A549 (cell line): ENCODE measurements around the gene GRIK5.

Source experiments
- CEBPB ChIP-seq, 2 experiments: fragments of >200 bp in 1 of 2; sonication (Bioruptor Twin) in 1 of 2; formaldehyde crosslinking in 1 of 2; IDR thresholded peaks; 2 replicates each; pipeline ENCODE4 v1.6.1; 2012 to 2016
- CHD2 ChIP-seq: fragments of 150-350 bp; IDR thresholded peaks from 2 replicates; pipeline ENCODE4 v1.6.1; 2014; ENCODE audit warnings: low read length; ENCODE audit not compliant: partially characterized antibody
- MYC ChIP-seq: IDR thresholded peaks from 2 replicates; pipeline ENCODE4 v1.6.1; 2012; ENCODE audit warnings: mild to moderate bottlenecking, inconsistent platforms, low read length, improper control_type of control experiment, borderline replicate concordance
- RFX5 ChIP-seq: fragments of 450-650 bp; IDR thresholded peaks from 2 replicates; pipeline ENCODE4 v1.7.1; 2014; ENCODE audit warnings: antibody characterized with exemption, mild to moderate bottlenecking, moderate library complexity
- TP53 ChIP-seq: fragments of 250-450 bp; sonication (Bioruptor Pico); IDR thresholded peaks from 2 replicates; pipeline ENCODE4 v1.5.0; 2021; ENCODE audit warnings: mild to moderate bottlenecking, moderate library complexity
- ZFP36 ChIP-seq: fragments of 450-650 bp; IDR thresholded peaks from 2 replicates; pipeline ENCODE4 v1.6.1; 2014; ENCODE audit warnings: borderline replicate concordance; ENCODE audit not compliant: partially characterized antibody
- TF ChIP-seq, protein P1 (sequence below): fragments of >200 bp; sonication (Bioruptor Twin); formaldehyde crosslinking; IDR thresholded peaks from 3 replicates; pipeline ENCODE4 v1.5.1; 2016
- TF ChIP-seq, protein P2 (sequence below): fragments of 150-350 bp; IDR thresholded peaks from 2 replicates; pipeline ENCODE4 v1.6.1; 2014; ENCODE audit warnings: low read depth, mild to moderate bottlenecking, low read length

DNA sequence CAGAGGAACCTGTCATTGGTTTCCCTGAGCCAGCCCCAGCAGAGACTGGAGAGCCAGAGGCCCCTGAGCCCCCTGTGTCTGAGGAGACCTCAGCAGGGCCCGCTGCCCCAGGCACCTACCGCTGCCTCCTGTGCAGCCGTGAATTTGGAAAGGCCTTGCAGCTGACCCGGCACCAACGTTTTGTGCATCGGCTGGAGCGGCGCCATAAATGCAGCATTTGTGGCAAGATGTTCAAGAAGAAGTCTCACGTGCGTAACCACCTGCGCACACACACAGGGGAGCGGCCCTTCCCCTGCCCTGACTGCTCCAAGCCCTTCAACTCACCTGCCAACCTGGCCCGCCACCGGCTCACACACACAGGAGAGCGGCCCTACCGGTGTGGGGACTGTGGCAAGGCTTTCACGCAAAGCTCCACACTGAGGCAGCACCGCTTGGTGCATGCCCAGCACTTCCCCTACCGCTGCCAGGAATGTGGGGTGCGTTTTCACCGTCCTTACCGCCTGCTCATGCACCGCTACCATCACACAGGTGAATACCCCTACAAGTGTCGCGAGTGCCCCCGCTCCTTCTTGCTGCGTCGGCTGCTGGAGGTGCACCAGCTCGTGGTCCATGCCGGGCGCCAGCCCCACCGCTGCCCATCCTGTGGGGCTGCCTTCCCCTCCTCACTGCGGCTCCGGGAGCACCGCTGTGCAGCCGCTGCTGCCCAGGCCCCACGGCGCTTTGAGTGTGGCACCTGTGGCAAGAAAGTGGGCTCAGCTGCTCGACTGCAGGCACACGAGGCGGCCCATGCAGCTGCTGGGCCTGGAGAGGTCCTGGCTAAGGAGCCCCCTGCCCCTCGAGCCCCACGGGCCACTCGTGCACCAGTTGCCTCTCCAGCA, 10.1 kb upstream of the GRIK5 start:
- TF ChIP-seq RFX5: no peak
- TF ChIP-seq ZFP36: no peak
- TF ChIP-seq, protein P1, sequence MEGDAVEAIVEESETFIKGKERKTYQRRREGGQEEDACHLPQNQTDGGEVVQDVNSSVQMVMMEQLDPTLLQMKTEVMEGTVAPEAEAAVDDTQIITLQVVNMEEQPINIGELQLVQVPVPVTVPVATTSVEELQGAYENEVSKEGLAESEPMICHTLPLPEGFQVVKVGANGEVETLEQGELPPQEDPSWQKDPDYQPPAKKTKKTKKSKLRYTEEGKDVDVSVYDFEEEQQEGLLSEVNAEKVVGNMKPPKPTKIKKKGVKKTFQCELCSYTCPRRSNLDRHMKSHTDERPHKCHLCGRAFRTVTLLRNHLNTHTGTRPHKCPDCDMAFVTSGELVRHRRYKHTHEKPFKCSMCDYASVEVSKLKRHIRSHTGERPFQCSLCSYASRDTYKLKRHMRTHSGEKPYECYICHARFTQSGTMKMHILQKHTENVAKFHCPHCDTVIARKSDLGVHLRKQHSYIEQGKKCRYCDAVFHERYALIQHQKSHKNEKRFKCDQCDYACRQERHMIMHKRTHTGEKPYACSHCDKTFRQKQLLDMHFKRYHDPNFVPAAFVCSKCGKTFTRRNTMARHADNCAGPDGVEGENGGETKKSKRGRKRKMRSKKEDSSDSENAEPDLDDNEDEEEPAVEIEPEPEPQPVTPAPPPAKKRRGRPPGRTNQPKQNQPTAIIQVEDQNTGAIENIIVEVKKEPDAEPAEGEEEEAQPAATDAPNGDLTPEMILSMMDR: no peak
- TF ChIP-seq MYC: no peak
- TF ChIP-seq CHD2: no peak
- no peak for TF ChIP-seq TP53
- TF ChIP-seq CEBPB (IDR thresholded peaks at IDR 0.05): no peak
- TF ChIP-seq, protein P2, sequence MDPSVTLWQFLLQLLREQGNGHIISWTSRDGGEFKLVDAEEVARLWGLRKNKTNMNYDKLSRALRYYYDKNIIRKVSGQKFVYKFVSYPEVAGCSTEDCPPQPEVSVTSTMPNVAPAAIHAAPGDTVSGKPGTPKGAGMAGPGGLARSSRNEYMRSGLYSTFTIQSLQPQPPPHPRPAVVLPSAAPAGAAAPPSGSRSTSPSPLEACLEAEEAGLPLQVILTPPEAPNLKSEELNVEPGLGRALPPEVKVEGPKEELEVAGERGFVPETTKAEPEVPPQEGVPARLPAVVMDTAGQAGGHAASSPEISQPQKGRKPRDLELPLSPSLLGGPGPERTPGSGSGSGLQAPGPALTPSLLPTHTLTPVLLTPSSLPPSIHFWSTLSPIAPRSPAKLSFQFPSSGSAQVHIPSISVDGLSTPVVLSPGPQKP: no peak
